Stimulated activated CD4-positive, alpha-beta T cell treated with anti-CD3 and anti-CD28 coated beads, Interleukin-12 subunit alpha, Interleukin-12 subunit beta, amount 100 ng/mL, for 4 hours (primary cell): ENCODE measurements around the gene PRDM7.
"Not testable (repeated sequence)": the region's sequence is repeated elsewhere in the genome, so short reads cannot be mapped to it uniquely, and the experiment has no call there.

ENCODE experiments used
- DNase-seq: peaks from one replicate; pipeline ENCODE4 v3.0.0-alpha.2; 2020

Gene PRDM7

GRCh38 chr16:90011508-90011819 lies 65.7 kb downstream of the PRDM7 start:
- no peak for DNase-seq

DNA sequence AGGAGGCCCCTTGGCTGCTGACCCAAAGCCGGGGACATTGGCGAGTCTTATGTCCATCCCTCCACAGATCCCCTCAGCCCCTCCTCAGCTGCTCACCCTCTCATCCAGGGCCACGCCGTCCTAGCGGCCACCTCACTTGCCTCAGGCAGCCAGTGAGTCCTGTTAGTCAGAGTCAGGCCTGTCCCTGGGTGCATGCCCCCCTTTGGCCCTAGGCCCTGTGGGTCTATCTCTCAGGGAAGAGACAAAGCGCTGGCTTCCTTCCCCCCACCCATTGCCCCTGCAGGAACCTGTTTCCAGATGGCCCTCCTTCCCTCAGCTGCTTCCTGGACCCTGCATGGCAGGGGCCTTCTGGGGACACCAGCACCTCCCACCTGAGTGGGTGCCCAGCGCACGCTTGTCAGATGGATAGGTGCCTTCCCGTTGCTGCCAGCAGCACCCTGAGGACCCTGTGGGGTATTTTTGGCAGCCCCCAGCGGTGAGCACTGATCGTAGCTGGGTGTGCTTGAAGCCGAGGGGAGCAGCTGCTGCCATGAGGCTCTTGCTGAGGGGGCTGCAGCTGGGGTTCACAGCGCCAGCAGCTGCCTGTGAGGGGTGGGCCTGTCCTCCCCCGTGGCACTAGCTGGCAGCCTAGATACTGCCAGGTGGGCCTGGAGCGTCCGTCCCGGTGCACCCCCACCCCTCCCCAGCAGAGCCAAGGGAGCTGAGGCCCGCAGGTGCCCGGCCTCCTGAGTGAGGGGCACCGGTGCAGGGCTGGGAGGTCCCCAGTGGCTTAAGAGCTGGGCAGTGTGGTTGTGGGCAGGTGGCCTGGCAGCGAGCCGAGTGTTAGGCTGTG lies 66.2 kb downstream of the PRDM7 start:
- no peak for DNase-seq

DNA sequence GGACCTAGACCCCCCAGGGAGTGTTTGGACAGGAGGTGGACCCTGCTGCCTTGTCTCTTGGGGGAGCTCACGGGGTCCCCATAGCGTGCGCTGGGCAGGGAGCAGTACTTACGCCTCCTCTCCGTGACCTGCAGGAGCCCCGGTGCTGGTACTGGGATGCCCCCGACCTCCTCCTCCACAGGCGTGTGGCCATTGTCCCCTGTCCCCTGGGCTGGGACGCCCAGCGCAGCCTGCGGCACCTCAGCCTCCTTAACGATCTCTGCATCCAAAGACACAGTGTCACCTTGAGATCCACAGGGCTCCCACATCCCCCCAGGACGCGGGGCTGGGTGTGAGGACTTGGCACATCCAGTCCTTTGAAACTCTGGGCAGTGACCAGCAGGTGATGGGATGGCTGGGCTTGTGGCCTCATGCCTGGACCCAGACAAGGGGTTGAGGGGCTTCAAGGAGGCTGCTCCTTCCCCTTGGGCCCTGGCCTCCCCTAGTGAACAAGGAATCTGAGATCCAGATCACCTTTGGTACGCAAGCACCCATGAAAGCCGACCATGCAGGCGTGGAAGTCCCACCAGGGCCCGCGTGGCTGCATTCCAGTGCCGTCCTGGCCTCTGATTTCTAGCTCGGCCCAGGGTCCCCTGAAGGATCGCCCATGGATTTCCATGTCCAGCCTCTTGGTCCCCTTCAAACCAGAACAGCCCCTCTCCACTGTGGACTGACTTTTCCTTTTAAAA lies 67.8 kb downstream of the PRDM7 start:
- DNase-seq = no peak

- peak; percentile 54 for DNase-seq
Measured at GRCh38 chr16:90008708-90009145, 68.4 kb downstream of the PRDM7 start.

DNA sequence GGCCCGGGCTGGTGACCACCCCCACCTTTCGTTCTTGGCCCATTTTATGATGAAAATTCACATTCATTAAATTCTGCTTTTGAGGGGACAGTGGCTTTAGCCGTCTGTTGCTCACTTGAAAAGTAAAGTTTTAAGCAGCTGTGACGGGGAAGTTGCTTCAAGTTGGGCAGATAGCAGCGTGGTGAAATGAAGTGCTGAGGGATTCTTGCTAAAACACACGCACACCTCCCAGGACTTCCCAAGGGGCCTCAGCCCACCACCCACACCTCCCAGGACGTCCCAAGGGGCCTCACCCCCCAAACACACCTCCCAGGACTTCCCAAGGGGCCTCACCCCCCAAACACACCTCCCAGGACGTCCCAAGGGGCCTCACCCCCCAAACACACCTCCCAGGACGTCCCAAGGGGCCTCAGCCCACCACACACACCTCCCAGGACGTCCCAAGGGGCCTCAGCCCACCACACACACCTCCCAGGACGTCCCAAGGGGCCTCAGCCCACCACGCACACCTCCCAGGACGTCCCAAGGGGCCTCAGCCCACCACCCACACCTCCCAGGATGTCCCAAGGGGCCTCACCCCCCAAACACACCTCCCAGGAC lies 69.4 kb downstream of the PRDM7 start:
- DNase-seq = not testable (repeated sequence)

DNA sequence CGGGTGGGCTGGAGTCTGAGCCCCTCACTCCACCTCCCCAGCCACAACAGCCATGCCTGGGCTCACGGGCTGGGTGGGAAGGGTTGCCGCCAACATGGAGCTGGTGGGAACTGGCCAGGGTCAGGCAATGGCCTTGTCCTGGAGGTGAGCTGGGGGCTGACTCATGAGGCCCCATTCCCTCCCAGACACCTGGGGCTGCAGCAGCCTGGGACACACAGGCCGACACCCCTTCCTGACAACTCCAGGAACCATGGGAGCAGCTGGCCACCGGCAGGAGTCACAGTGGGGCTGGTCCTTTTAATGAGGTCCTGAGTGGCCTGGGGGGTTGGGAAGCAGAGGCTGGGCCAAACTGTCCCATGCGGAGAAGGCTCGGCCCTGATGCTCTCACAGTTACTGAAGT lies 70.1 kb downstream of the PRDM7 start:
- no peak for DNase-seq
